Panc1 (cell line): Measurements from ENCODE around the gene AKAP1. TPM values are rescaled to one million over a fixed set of nuclear protein-coding genes. Genes with fewer than 3 reads are reported as not detected.

Experiments
- ATAC-seq: fragments of 200-7000 bp; cut with Tn5 transposase; 2 replicates; pipeline ENCODE4 v1.9.1; 2020; ENCODE audit warnings: mild to moderate bottlenecking, moderate library complexity
- BruUV-seq: library from RNA; stranded (reverse); fragments of 400-500 nt; replicated peaks from 2 replicates; lab custom pipeline; 2021; lab: Mats Ljungman, UMichigan
- CTCF ChIA-PET: fragments of 300-600 bp; sonication (Branson Sonifier 250); formaldehyde crosslinking; loops from one replicate; lab custom pipeline; 2022; ENCODE audit warnings: antibody characterized with exemption; lab: Charles Lee
- POLR2A ChIA-PET: fragments of 300-600 bp; sonication (Branson Sonifier 250); formaldehyde crosslinking; loops from one replicate; lab custom pipeline; 2022; ENCODE audit warnings: antibody characterized with exemption; lab: Charles Lee
- DNase-seq: peaks from one replicate; pipeline ENCODE4 v3.0.0-alpha.2; 2010; ENCODE audit warnings: low read depth, low spot score
- H3K27ac ChIP-seq: 2 replicates; pipeline ENCODE4 v1.5.1; 2011; ENCODE audit warnings: mild to moderate bottlenecking, low read length, inconsistent platforms
- H3K27me3 ChIP-seq: fragments of 200-500 bp; sonication (Bioruptor generic); 2 replicates; pipeline ENCODE4 v1.6.0; 2014; ENCODE audit warnings: low read length, inconsistent platforms; ENCODE audit not compliant: control insufficient read depth, insufficient read depth
- H3K36me3 ChIP-seq: fragments of 200-500 bp; sonication (Bioruptor generic); 2 replicates; pipeline ENCODE4 v1.5.1; 2014; ENCODE audit warnings: inconsistent platforms, mild to moderate bottlenecking, low read length, moderate library complexity; ENCODE audit not compliant: control insufficient read depth, insufficient read depth
- H3K4me1 ChIP-seq: 2 replicates; pipeline ENCODE4 v1.5.1; 2011; ENCODE audit warnings: inconsistent platforms, mild to moderate bottlenecking, low read length, moderate library complexity; ENCODE audit not compliant: control insufficient read depth, insufficient read depth
- H3K4me3 ChIP-seq, 2 experiments: 2 replicates each; pipeline ENCODE4 v1.5.1; 2011 to 2012; ENCODE audit warnings: low read depth in 2 of 2, low read length in 2 of 2, mild to moderate bottlenecking in 2 of 2, inconsistent platforms in 1 of 2, moderate library complexity in 1 of 2
- H3K9me3 ChIP-seq: fragments of 200-500 bp; sonication (Bioruptor generic); 2 replicates; pipeline ENCODE4 v1.5.1; 2014; ENCODE audit warnings: low read depth, mild to moderate bottlenecking, inconsistent platforms, low read length, moderate library complexity; ENCODE audit not compliant: control insufficient read depth, insufficient read depth
- CTCF ChIP-seq: fragments of 450-650 bp; IDR thresholded peaks from 2 replicates; pipeline ENCODE4 v1.5.1; 2017; ENCODE audit warnings: mild to moderate bottlenecking
- POLR2AphosphoS5 ChIP-seq: IDR thresholded peaks from 2 replicates; pipeline ENCODE4 v1.6.1; 2012; ENCODE audit warnings: mild to moderate bottlenecking, low read depth, low read length, moderate library complexity
- SIN3A ChIP-seq: IDR thresholded peaks from 2 replicates; pipeline ENCODE4 v1.6.1; 2012; ENCODE audit warnings: low read depth, mild to moderate bottlenecking, low read length, moderate library complexity, borderline replicate concordance; ENCODE audit not compliant: insufficient read depth
- TCF7L2 ChIP-seq: IDR thresholded peaks from 2 replicates; pipeline ENCODE4 v1.6.1; 2011; ENCODE audit warnings: mild to moderate bottlenecking, low read depth, low read length, inconsistent platforms
- in situ Hi-C: cut with HindIII; loops from 2 replicates; pipeline ENCODE4 v1.10.0; 2016; ENCODE audit warnings: low sequenced_read_pairs, low pct_unique_long_range_greater_than_20kb
- intact Hi-C: fragments of 100-400 bp; cut with micrococcal nuclease; formaldehyde crosslinking; loops from one replicate; pipeline ENCODE4 v1.10.0; 2022; ENCODE audit not compliant: unreplicated experiment
- total RNA-seq: library from RNA; stranded (reverse); gene quantifications from one replicate; pipeline ENCODE4 v1.2.1, GENCODE V29; 2021; ENCODE audit not compliant: unreplicated experiment
- TF ChIP-seq, protein P1 (sequence below), 2 experiments: IDR thresholded peaks; 2 replicates each; pipeline ENCODE4 v1.6.1; 2011 to 2012; ENCODE audit warnings: low read depth in 2 of 2, control low read depth in 1 of 2, low read length in 1 of 2, mild to moderate bottlenecking in 1 of 2, moderate library complexity in 1 of 2; ENCODE audit not compliant: insufficient read depth in 1 of 2

Gene AKAP1
- total RNA-seq, 1 experiment from 2014 or later, result 52.7 TPM

- CTCF ChIA-PET, result no interaction called here
- H3K9me3 ChIP-seq, result no peaks in the 10 kb centered on the region
- no peaks in the 10 kb centered on the region for H3K36me3 ChIP-seq
- intact Hi-C loops (no loop called here), in situ Hi-C loops (no loop called here)
- ATAC-seq (no peak), DNase-seq (no peak)
- POLR2A ChIA-PET, result no interaction called here
- no peak overlapping the region for H3K27ac ChIP-seq
- no peak overlapping the region for H3K4me3 ChIP-seq
- BruUV-seq, result no TSS peak
- H3K27me3 ChIP-seq, result no peaks in the 10 kb centered on the region
- no peaks in the 10 kb centered on the region for H3K4me1 ChIP-seq
- TF ChIP-seq, protein P1, sequence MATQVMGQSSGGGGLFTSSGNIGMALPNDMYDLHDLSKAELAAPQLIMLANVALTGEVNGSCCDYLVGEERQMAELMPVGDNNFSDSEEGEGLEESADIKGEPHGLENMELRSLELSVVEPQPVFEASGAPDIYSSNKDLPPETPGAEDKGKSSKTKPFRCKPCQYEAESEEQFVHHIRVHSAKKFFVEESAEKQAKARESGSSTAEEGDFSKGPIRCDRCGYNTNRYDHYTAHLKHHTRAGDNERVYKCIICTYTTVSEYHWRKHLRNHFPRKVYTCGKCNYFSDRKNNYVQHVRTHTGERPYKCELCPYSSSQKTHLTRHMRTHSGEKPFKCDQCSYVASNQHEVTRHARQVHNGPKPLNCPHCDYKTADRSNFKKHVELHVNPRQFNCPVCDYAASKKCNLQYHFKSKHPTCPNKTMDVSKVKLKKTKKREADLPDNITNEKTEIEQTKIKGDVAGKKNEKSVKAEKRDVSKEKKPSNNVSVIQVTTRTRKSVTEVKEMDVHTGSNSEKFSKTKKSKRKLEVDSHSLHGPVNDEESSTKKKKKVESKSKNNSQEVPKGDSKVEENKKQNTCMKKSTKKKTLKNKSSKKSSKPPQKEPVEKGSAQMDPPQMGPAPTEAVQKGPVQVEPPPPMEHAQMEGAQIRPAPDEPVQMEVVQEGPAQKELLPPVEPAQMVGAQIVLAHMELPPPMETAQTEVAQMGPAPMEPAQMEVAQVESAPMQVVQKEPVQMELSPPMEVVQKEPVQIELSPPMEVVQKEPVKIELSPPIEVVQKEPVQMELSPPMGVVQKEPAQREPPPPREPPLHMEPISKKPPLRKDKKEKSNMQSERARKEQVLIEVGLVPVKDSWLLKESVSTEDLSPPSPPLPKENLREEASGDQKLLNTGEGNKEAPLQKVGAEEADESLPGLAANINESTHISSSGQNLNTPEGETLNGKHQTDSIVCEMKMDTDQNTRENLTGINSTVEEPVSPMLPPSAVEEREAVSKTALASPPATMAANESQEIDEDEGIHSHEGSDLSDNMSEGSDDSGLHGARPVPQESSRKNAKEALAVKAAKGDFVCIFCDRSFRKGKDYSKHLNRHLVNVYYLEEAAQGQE (IDR thresholded peaks at IDR 0.05; ENCODE audit: insufficient read depth in 1 of 2, low read depth in 2 of 2, low read length in 1 of 2), result no peak
- TF ChIP-seq SIN3A (no peak), CTCF (no peak), POLR2AphosphoS5 (no peak), TCF7L2 (no peak)
These were observed 69.9 kb downstream of the AKAP1 start for GRCh38 chr17:57154921-57155320.

- CTCF ChIA-PET, result no interaction called here
- Histone ChIP-seq H3K4me1 (no peaks in the 10 kb centered on the region), H3K9me3 (no peaks in the 10 kb centered on the region), H3K27me3 (no peaks in the 10 kb centered on the region), H3K4me3 (no peak overlapping the region), H3K36me3 (no peaks in the 10 kb centered on the region), H3K27ac (no peak overlapping the region)
- ATAC-seq (no peak), DNase-seq (no peak)
- no TSS peak for BruUV-seq
- POLR2A ChIA-PET, result interaction anchor here (0.6 to 0.7 kb wide), 2 partner anchors 199 to 603 kb away, joined by 4 to 8 read pairs; no protein-coding TSS in a partner anchor
- intact Hi-C loops, result no loop called here
- TF ChIP-seq SIN3A, result no peak
- no peak for TF ChIP-seq POLR2AphosphoS5
- TF ChIP-seq CTCF, result no peak
- TF ChIP-seq, protein P1 (IDR thresholded peaks at IDR 0.05; ENCODE audit: insufficient read depth in 1 of 2, low read depth in 2 of 2, low read length in 1 of 2), result no peak
- TF ChIP-seq TCF7L2, result no peak
- in situ Hi-C loops, result no loop called here
These were observed 73.3 kb downstream of the AKAP1 start for GRCh38 chr17:57158325-57158724.
